NOMO-1 treated with DMSO at 0.1 percent for 48 hours (cell line): Measurements from ENCODE around the gene ENTHD1.
"Not testable (repeated sequence)": the region's sequence is repeated elsewhere in the genome, so short reads cannot be mapped to it uniquely, and the experiment has no call there.

Experiments used
- DNase-seq: peaks from one replicate; lab custom pipeline; 2025; ENCODE audit not compliant: unreplicated experiment; lab: John Stamatoyannopoulos, UW

ENTHD1 gene

GRCh38 chr22:39735776-39736175 lies 157.8 kb downstream of the ENTHD1 start:
- no peak for DNase-seq

- DNase-seq: no peak
These were observed 158.7 kb downstream of the ENTHD1 start for GRCh38 chr22:39734866-39735265.

- DNase-seq: not testable (repeated sequence)
These were observed 159.5 kb downstream of the ENTHD1 start for GRCh38 chr22:39734046-39734445.

- no peak for DNase-seq
These were observed 160.4 kb downstream of the ENTHD1 start for GRCh38 chr22:39733191-39733590.

GRCh38 chr22:39732625-39733024 lies 160.9 kb downstream of the ENTHD1 start:
- DNase-seq: no peak

GRCh38 chr22:39731881-39732555 lies 161.5 kb downstream of the ENTHD1 start:
- no peak for DNase-seq

GRCh38 chr22:39731481-39731880 lies 162.1 kb downstream of the ENTHD1 start:
- DNase-seq: no peak

- no peak for DNase-seq
These were observed 164.2 kb downstream of the ENTHD1 start for GRCh38 chr22:39729141-39729934.

- DNase-seq: no peak
These were observed 165.2 kb downstream of the ENTHD1 start for GRCh38 chr22:39728236-39728860.

GRCh38 chr22:39727541-39727940 lies 166.0 kb downstream of the ENTHD1 start:
- DNase-seq: no peak

GRCh38 chr22:39725351-39726035 lies 168.1 kb downstream of the ENTHD1 start:
- DNase-seq: no peak

- no peak for DNase-seq
These were observed 168.7 kb downstream of the ENTHD1 start for GRCh38 chr22:39724857-39725256.

GRCh38 chr22:39724390-39724789 lies 169.2 kb downstream of the ENTHD1 start:
- DNase-seq: no peak

- DNase-seq: no peak
These were observed 169.6 kb downstream of the ENTHD1 start for GRCh38 chr22:39723899-39724351.

- DNase-seq: no peak
These were observed 170.1 kb downstream of the ENTHD1 start for GRCh38 chr22:39723463-39723862.

- no peak for DNase-seq
These were observed 171.1 kb downstream of the ENTHD1 start for GRCh38 chr22:39722501-39722900.

GRCh38 chr22:39722032-39722325 lies 171.6 kb downstream of the ENTHD1 start:
- DNase-seq: no peak

GRCh38 chr22:39721206-39722031 lies 172.1 kb downstream of the ENTHD1 start:
- no peak for DNase-seq

- DNase-seq: no peak
These were observed 173.8 kb downstream of the ENTHD1 start for GRCh38 chr22:39719559-39720450.
